Urinary bladder (tissue), 4 donors: ENCODE data around the gene DYRK4. TPM values are rescaled to one million over a fixed set of nuclear protein-coding genes. Genes with fewer than 3 reads are reported as not detected.

Experiments
- DNase-seq: peaks from one replicate; pipeline ENCODE4 v3.0.0-alpha.2; 2015; ENCODE audit errors: extremely low spot score
- H3K27ac ChIP-seq: one replicate; pipeline ENCODE4 v1.5.1; 2013; ENCODE audit warnings: low read depth, mild to moderate bottlenecking, moderate library complexity
- H3K36me3 ChIP-seq: one replicate; pipeline ENCODE4 v1.6.1; 2013; ENCODE audit warnings: mild to moderate bottlenecking, moderate library complexity; ENCODE audit not compliant: insufficient read depth
- H3K4me1 ChIP-seq: one replicate; pipeline ENCODE4 v1.6.1; 2013; ENCODE audit warnings: mild to moderate bottlenecking, moderate library complexity; ENCODE audit not compliant: insufficient read depth
- H3K4me3 ChIP-seq: one replicate; pipeline ENCODE4 v1.5.1; 2013; ENCODE audit warnings: low read depth, low read length
- WGBS: extraction: QIAGEN DNeasy Blood & Tissue Kit; methylation state at CpG from one replicate; pipeline ENCODE4 v1.1.7; 2013; 5-methylcytosine and 5-hydroxymethylcytosine counted together
- polyA plus RNA-seq: library from polyadenylated mRNA; stranded (reverse); fragments of 200-250 nt; gene quantifications from one replicate; pipeline ENCODE4 v1.2.3, GENCODE V29; 2013
- total RNA-seq: library from RNA; depleted of rRNA; stranded (reverse); fragments of >200 nt; gene quantifications from one replicate; pipeline ENCODE4 v1.2.3, GENCODE V29; 2014
- donor health status: healthy with polysubstance abuse.
- donor health status: healthy.

Gene DYRK4
- total and polyA plus RNA-seq, 2 donors, result 38.9 to 46.5 TPM

DNA sequence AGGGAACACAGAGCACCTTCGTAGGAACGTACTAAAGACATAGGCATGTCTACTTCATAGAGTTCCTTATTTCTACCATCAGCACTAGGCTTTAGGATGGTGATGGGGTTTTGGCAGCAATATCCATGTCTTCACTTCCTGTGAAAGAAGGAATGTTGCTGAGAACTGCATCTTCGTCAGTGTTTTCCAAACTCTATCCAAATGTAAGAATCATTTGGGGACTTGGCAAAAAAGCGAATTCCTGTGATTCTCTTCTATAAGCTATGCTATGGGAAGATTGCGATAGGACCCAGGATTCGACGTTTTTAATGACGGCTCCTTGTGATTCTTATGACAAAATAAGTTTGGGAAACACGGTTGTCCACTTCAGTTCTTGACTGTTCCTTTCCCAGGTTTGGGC lies 47.1 kb downstream of the DYRK4 start:
- DNase-seq, result no peak
- Histone ChIP-seq H3K27ac (no peak overlapping the region), H3K4me1 (no peaks in the 10 kb centered on the region), H3K4me3 (no peak overlapping the region), H3K36me3 (peaks cover 7% of the 10 kb centered on the region)
- whole genome bisulfite sequencing, result 88% methylated on average over 9 of the region's 9 CpGs

DNA sequence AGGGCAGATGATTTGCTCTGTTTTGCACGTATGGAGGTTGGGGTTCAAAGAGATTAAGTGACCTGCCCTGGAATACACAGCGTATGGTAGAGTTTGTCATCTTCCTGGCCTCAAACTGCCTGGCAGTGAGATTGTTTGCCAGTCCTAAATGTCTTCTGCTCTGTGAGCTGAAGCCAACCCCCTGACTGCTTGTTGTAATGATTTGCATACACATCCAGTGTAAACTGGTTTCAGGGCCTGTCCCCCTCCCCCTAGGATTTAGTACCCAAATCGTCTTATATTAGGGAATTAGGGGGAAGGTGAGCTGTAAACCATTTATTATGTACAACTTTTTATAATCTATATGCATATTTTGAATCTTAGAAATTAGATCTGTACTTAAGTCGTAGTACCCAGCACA lies 48.5 kb downstream of the DYRK4 start:
- Histone ChIP-seq H3K36me3 (peaks cover 8% of the 10 kb centered on the region), H3K4me1 (no peaks in the 10 kb centered on the region), H3K4me3 (no peak overlapping the region), H3K27ac (no peak overlapping the region)
- DNase-seq, result no peak
- WGBS, result 58% methylated on average over 4 of the region's 4 CpGs

DNA sequence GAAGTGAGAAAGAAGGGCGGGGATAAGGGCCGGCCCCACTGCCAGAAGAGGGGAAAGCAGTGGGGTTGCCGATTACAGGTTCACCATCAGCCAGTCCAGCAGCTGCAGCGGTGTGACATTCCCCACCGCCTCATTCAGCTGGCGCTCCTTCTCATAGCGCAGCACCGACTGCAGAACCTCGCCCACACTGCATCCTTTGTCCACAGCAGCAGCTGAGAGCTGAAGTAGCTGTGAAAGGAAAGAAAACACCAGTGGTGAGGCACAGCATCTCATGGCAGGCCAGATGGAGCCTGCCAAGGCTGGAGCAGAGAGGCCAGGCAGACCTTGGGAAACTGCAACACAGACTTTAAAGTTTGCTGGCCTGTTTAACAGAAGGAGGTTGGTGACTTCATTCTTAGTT lies 53.7 kb downstream of the DYRK4 start:
- DNase-seq, result no peak
- Histone ChIP-seq H3K27ac (no peak overlapping the region), H3K4me1 (no peaks in the 10 kb centered on the region), H3K4me3 (no peak overlapping the region), H3K36me3 (peaks cover 8% of the 10 kb centered on the region)
- 89% methylated on average over 9 of the region's 9 CpGs for WGBS

DNA sequence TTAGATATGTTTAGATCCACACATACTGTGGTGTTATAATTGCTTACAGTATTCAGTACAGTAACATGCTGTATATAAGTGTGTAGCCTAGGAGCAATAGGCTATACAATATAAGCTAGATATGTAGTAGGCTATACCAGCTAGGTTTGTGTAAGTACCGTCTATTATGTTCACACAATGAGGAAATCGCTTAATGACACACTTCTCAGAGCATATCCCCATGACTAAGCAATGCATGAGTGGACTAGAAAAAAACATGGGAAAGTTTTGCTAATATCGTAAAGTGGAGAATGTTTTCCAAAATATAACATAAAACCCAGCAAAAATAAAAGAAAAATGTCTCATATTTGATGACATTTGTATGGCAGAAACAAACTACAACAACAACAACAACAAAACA lies 59.5 kb downstream of the DYRK4 start:
- no peaks in the 10 kb centered on the region for H3K36me3 ChIP-seq
- no peak overlapping the region for H3K27ac ChIP-seq
- H3K4me1 ChIP-seq, result no peaks in the 10 kb centered on the region
- H3K4me3 ChIP-seq, result no peak overlapping the region
- DNase-seq, result no peak
- WGBS, result 92% methylated on average over 3 of the region's 3 CpGs

DNA sequence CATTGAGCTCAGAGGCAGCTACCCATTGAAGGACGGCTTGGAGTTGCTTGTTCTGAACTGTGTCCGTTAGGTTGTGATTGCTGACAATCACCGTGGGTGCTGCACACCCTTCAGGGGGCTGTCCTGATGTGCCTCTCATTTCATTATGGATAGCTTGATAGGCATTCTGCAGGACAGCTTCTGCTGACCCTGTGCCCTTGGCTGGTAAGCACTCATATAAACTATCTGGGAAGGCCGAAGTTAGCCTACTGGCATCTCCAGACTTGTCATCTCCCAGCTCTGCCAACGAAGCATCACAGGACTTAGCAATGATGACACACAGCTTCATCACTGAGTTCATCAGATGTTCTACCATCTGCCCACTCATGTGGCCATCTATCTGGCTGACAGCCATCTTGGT lies 64.5 kb downstream of the DYRK4 start:
- Histone ChIP-seq H3K4me3 (no peak overlapping the region), H3K4me1 (no peaks in the 10 kb centered on the region), H3K27ac (no peak overlapping the region), H3K36me3 (no peaks in the 10 kb centered on the region)
- DNase-seq, result no peak
- 91% methylated on average over 5 of the region's 5 CpGs for WGBS

DNA sequence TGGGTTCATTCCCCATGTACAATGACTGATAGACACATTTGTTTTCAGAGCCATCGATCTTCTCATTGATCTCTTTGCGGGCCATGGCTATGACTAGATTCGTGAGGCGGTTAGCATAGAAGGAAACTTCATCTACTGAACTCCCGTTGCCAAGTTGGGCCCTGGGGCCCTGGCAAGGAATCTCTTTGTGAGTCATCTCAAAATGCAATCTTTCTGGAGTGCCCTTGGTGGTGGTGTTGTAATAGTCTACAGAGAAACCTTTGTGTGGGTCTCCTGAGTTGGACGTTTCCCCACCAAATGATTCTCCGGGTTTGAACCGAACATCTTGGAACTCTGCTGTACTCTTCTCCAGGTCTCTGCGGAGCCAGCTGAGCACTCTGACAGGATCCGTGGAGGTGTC lies 66.4 kb downstream of the DYRK4 start:
- Histone ChIP-seq H3K27ac (no peak overlapping the region), H3K4me1 (no peaks in the 10 kb centered on the region), H3K36me3 (no peaks in the 10 kb centered on the region), H3K4me3 (no peak overlapping the region)
- 93% methylated on average over 10 of the region's 10 CpGs for WGBS
- DNase-seq, result no peak

DNA sequence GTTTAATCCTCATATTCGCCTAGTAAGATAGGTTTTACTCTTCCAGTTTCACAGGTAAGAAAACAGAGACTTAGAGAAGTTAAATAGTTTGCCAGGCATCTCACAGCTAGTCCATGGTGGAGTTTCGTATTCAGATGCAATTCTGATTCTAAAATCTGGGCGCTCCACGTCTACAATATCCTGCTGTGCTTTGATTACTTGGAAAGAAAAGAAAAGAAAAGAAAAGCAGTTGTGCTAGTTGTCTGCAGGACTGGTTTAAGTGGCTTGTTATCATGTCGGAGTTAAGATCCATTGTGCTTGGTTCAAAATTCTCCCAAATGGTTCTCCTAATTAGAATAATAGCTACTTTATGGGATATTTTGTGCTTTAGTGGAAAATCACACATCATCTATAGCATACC lies 68.3 kb downstream of the DYRK4 start:
- Histone ChIP-seq H3K36me3 (no peaks in the 10 kb centered on the region), H3K4me3 (no peak overlapping the region), H3K4me1 (no peaks in the 10 kb centered on the region), H3K27ac (no peak overlapping the region)
- 53% methylated on average over 5 of the region's 5 CpGs for WGBS
- no peak for DNase-seq

DNA sequence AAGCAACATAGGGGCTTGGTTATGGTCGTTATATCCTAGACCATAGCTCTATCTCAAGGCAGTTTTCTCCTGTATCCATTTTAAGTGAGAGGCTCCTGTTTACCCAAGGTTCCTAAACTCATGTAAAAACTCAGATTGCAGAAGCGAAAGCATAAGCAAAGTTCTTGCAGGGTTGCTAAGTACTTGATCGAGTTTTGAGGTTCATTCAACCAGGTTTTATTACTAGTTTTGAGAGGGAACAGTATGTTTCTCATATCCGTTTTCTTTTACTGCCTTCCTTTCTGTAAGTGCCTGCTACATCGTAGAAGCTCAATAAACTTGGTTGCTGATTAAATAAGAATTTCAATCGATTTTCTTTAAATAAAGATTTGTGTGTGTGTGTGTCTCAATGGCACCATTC lies 81.7 kb downstream of the DYRK4 start:
- no peak for DNase-seq
- no peaks in the 10 kb centered on the region for H3K4me1 ChIP-seq
- no peaks in the 10 kb centered on the region for H3K36me3 ChIP-seq
- no peak overlapping the region for H3K27ac ChIP-seq
- 83% methylated on average over 6 of the region's 6 CpGs for WGBS
- H3K4me3 ChIP-seq, result no peak overlapping the region

DNA sequence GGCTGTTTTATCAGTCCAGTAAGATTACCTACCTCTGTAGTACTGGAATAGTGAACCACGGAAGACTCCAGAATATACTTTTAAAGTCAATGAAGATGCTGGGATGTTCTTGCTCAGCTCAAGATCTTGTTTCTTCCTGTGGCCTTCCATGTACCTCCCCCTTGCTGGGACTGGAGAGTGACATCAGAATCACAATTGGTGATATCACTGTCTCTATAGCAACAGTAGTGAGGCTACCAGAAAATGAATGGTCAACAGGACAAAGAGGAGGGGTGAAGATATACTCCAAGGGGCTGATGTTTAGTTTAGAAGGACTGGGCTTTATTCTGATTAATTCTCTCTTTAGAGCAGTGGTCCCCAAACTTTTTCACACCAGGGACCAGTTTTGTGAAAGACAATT lies 83.0 kb downstream of the DYRK4 start:
- no peak overlapping the region for H3K27ac ChIP-seq
- DNase-seq, result no peak
- no peak overlapping the region for H3K4me3 ChIP-seq
- 93% methylated on average over 1 of the region's 1 CpG for WGBS
- no peaks in the 10 kb centered on the region for H3K4me1 ChIP-seq
- H3K36me3 ChIP-seq, result no peaks in the 10 kb centered on the region

DNA sequence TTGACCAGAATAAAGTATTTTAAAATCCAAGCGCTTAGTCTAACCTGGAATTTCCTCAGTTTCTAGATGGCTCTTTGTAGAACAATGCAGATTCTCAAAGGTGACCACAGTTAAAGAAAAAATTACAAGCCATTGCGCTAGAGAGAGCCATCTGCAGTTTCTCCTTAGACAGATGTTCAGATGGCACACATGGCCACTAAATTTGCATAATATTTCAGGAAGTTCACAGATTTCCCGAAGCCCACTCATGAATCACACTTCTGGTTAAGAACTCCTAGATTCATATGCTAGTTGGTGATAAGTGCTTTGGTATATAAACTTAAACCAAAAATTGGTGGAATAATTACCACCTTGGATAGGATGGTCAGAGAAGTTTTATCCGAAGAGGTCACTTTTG lies 86.1 kb downstream of the DYRK4 start:
- DNase-seq, result no peak
- Histone ChIP-seq H3K4me1 (no peaks in the 10 kb centered on the region), H3K36me3 (no peaks in the 10 kb centered on the region), H3K4me3 (peak overlapping the region; percentile 55), H3K27ac (no peak overlapping the region)
- WGBS, result 34% methylated on average over 4 of the region's 4 CpGs

DNA sequence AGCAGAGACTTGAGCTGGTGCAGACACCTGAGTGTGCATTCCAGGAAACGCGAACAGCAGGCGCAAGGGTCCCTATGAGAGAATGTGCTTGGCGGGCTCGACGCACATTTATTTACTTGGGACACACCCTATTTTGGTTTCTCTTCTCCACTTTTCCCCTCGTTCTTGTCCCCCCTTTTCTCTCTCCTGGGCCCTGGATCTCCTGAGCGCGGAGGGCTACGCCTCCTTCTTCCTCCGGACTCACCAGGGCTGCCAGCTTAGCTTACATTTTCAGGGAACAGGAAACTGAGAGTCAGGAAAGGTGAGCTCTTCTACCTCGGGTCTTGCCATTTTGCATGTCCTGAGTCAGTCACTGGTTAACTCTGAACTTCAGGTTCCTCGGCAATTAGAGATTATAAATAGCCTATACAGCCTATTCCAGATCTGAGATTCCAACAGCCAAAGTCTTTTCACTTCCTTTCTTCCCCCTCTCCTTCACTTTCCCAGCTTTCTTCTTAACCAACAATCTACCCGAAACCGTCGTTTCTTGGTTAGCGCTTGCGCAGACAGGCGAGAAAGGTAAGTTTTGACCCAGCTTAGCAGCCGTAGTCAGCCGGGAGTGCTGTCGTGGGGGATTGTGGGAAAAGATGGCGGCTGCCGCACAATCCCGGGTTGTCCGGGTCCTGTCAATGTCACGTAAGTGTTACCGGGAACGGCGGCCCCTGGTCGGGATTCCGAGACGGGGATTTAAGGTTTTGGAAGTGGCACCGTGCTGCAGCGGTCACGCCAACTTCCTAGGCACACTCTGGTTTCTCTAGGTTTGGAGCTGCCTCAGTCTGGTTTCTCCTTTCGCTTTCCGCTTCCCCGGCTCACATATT lies 86.7 kb downstream of the DYRK4 start, which contains the start of the genes AKAP3 and NDUFA9:
AKAP3 (minus strand) TSS at position 551 of the 857 bp plus-strand sequence. CDS start 10,855 bp downstream, outside the sequence.
NDUFA9 (plus strand) TSS at position 614 of the 857 bp plus-strand sequence; CDS start at position 627, 13 bp downstream.
- H3K36me3 ChIP-seq, result no peaks in the 10 kb centered on the region
- no peaks in the 10 kb centered on the region for H3K4me1 ChIP-seq
- H3K4me3 ChIP-seq, result peak within 1 kb of the TSS; percentile 55
- WGBS, result under 1% methylated on average over 39 of the region's 39 CpGs
- H3K27ac ChIP-seq, result peak within 1 kb of the TSS; percentile 73
- DNase-seq, result peak; percentile 88

DNA sequence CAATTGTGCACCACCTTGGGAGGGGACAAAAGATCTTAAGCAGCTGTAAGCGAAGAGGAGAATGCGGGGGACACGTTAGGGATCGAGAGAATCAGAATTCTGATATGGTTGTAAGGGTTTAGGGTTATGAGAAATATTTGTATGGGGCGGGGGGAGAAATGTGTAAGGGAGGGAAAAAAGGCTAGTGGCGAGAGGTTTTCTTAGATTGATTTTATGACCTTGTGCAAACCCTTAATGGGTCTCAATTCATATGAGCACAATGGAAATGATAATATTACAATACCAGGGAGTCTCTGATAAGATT lies 87.3 kb downstream of the DYRK4 start:
- H3K27ac ChIP-seq, result peak overlapping the region; percentile 53
- under 1% methylated on average over 6 of the region's 6 CpGs for WGBS
- H3K4me1 ChIP-seq, result no peaks in the 10 kb centered on the region
- no peaks in the 10 kb centered on the region for H3K36me3 ChIP-seq
- H3K4me3 ChIP-seq, result peak overlapping the region; percentile 55
- DNase-seq, result no peak

DNA sequence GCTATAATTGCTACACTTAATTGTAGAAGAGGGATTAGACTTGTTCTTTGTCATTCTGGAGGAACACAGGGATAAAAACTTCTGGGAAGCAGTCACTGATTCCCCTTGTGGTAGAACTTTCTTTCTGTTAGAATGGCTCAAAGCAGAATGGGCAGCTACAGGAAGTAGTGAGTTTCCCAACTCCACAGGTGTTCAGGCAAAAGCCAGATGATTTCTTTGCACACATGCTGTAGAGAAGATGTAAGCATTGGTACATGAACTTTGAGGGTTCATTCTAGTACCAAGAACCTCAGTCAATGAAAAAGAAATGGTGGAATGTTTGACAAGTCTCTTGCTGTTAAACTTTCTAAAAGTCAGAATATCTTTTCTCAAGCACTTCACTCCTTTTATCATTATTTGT lies 91.2 kb downstream of the DYRK4 start:
- DNase-seq, result no peak
- H3K36me3 ChIP-seq, result no peaks in the 10 kb centered on the region
- no peak overlapping the region for H3K4me3 ChIP-seq
- H3K27ac ChIP-seq, result no peak overlapping the region
- no peaks in the 10 kb centered on the region for H3K4me1 ChIP-seq

DNA sequence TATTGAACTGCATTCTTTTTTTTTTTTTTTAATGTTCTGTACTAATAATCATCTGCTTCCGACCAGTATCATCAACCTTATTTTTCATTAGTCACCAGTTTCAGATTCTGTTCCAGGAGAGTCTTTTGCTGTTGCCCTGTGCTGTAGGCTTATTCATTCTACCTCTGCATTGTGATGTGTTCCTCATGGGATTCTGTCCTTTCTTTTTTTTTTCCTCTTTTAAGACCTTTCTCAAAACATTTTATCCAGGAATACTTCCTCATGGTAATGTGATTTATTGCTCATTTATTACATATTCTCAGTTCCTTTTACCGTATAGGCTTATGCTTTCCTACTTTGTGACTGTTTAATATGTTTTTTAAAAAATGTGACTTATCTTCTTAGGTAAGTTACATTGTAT lies 91.7 kb downstream of the DYRK4 start:
- H3K36me3 ChIP-seq, result no peaks in the 10 kb centered on the region
- no peak overlapping the region for H3K27ac ChIP-seq
- no peaks in the 10 kb centered on the region for H3K4me1 ChIP-seq
- 75% methylated on average over 2 of the region's 2 CpGs for WGBS
- DNase-seq, result no peak
- no peak overlapping the region for H3K4me3 ChIP-seq
